HG03103 (cell line): Measurements from ENCODE around the gene PNISR.
A peak's percentile ranks its signal among the peaks of the same experiment; 100 is the strongest.
"Not testable (repeated sequence)": the region's sequence is repeated elsewhere in the genome, so short reads cannot be mapped to it uniquely, and the experiment has no call there.

Experiments
- ATAC-seq: cut with Tn5 transposase; IDR thresholded peaks from one replicate; pipeline ENCODE4 v1.9.1; 2021; ENCODE audit warnings: low read depth; ENCODE audit not compliant: unreplicated experiment

The PNISR gene

GRCh38 chr6:99424761-99425646 lies at the start of gene PNISR:
PNISR (minus strand) TSS chr6:99425308; CDS start chr6:99414659, 10,649 bp downstream.
- peak; percentile 81 for ATAC-seq

GRCh38 chr6:99473730-99474129 lies 48.6 kb upstream of the PNISR start:
- no peak for ATAC-seq

GRCh38 chr6:99471638-99472037 lies 46.5 kb upstream of the PNISR start:
- no peak for ATAC-seq

- peak; percentile 54 for ATAC-seq
Observed at GRCh38 chr6:99467509-99468106, 42.5 kb upstream of the PNISR start.

- not testable (repeated sequence) for ATAC-seq
Observed at GRCh38 chr6:99459133-99459532, 34.0 kb upstream of the PNISR start.

GRCh38 chr6:99458319-99458718 lies 33.2 kb upstream of the PNISR start:
- no peak for ATAC-seq

- no peak for ATAC-seq
Observed at GRCh38 chr6:99446076-99446475, 21.0 kb upstream of the PNISR start.

- peak; percentile 77 for ATAC-seq
Observed at GRCh38 chr6:99434702-99435530, 9.8 kb upstream of the PNISR start.

GRCh38 chr6:99432877-99433276 lies 7.8 kb upstream of the PNISR start:
- no peak for ATAC-seq

GRCh38 chr6:99431901-99432300 lies 6.8 kb upstream of the PNISR start:
- no peak for ATAC-seq

- ATAC-seq, result no peak
Observed at GRCh38 chr6:99427988-99428387, 2.9 kb upstream of the PNISR start.

- no peak for ATAC-seq
Observed at GRCh38 chr6:99426451-99426757, 1.3 kb upstream of the PNISR start.

- peak; percentile 46 for ATAC-seq
Observed at GRCh38 chr6:99425647-99426450, 741 bp upstream of the PNISR start.

- ATAC-seq, result no peak
Observed at GRCh38 chr6:99424022-99424421, 1.1 kb downstream of the PNISR start.

- ATAC-seq, result no peak
Observed at GRCh38 chr6:99422912-99423311, 2.2 kb downstream of the PNISR start.

GRCh38 chr6:99416892-99417767 lies 8.0 kb downstream of the PNISR start:
- ATAC-seq, result peak; percentile 93

- no peak for ATAC-seq
Observed at GRCh38 chr6:99416226-99416625, 8.9 kb downstream of the PNISR start.

- no peak for ATAC-seq
Observed at GRCh38 chr6:99415446-99415845, 9.7 kb downstream of the PNISR start.

- no peak for ATAC-seq
Observed at GRCh38 chr6:99412065-99412464, 13.0 kb downstream of the PNISR start.
